D721Med (cell line): ENCODE results near the gene DCAF4.

ENCODE experiments used
- DNase-seq: peaks from one replicate; pipeline ENCODE4 v3.0.0; 2011; ENCODE audit warnings: low spot score; ENCODE audit not compliant: insufficient read length
- FAIRE-seq: peaks from 2 replicates; lab custom pipeline; 2011; peaks lifted over from hg19 to GRCh38; lab: Jason Lieb, UNC
- CTCF ChIP-seq: IDR thresholded peaks from 2 replicates; pipeline ENCODE4 v1.5.1; 2012; ENCODE audit warnings: mild to moderate bottlenecking, control low read depth; ENCODE audit not compliant: insufficient read depth; ENCODE audit errors: missing control alignments

The DCAF4 gene

GRCh38 chr14:72893636-72894322, 32.5 kb upstream of the DCAF4 start, which contains the start of gene DPF3:
DPF3 (minus strand) TSS chr14:72894101; CDS start chr14:72894088, 13 bp downstream.
- FAIRE-seq (no peak), DNase-seq (peak; percentile 79)
- no peak for TF ChIP-seq CTCF

- DNase-seq (no peak), FAIRE-seq (no peak)
- no peak for TF ChIP-seq CTCF
Measured at GRCh38 chr14:72894323-72894622, 32.0 kb upstream of the DCAF4 start.

GRCh38 chr14:72894623-72895378, 31.5 kb upstream of the DCAF4 start:
- no peak for FAIRE-seq
- no peak for DNase-seq
- no peak for TF ChIP-seq CTCF

- no peak for DNase-seq
- TF ChIP-seq CTCF, result no peak
- no peak for FAIRE-seq
Measured at GRCh38 chr14:72898448-72898847, 27.8 kb upstream of the DCAF4 start.

- DNase-seq (no peak), FAIRE-seq (no peak)
- no peak for TF ChIP-seq CTCF
Measured at GRCh38 chr14:72901361-72901760, 24.9 kb upstream of the DCAF4 start.

GRCh38 chr14:72902801-72903530, 23.3 kb upstream of the DCAF4 start:
- no peak for FAIRE-seq

More at GRCh38 chr14:72902801-72903530, 23.3 kb upstream of the DCAF4 start:
- DNase-seq, result no peak
- no peak for TF ChIP-seq CTCF
